A549 (cell line): ENCODE results near the gene ADARB1. TPM values are rescaled to one million over a fixed set of nuclear protein-coding genes. Genes with fewer than 3 reads are reported as not detected.

Source experiments
- ATAC-seq, 2 experiments: fragments of 200-7000 bp in 1 of 2; fragments of >200 bp in 1 of 2; cut with Nextera tagmentation in 1 of 2; cut with Tn5 transposase in 1 of 2; 3 replicates each; pipeline versions ENCODE4 v1.8.0 to v1.9.1; 2018 to 2020; ENCODE audit warnings: mild to moderate bottlenecking in 1 of 2, moderate library complexity in 1 of 2
- CTCF ChIA-PET: fragments of 300-600 bp; sonication (Branson Sonifier 250); formaldehyde crosslinking; extraction: SDS; loops from one replicate; lab custom pipeline; 2021; ENCODE audit warnings: antibody characterized with exemption, inconsistent platforms; lab: Yijun Ruan, JAX
- POLR2A ChIA-PET: fragments of 350-600 bp; formaldehyde crosslinking; extraction: SDS; loops from one replicate; lab custom pipeline; 2021; ENCODE audit warnings: antibody characterized with exemption, inconsistent platforms; lab: Yijun Ruan, JAX
- DNase-seq, 2 experiments: peaks; one replicate each; pipeline versions ENCODE4 v3.0.0 to v3.0.0-alpha.2; 2011 to 2016; ENCODE audit warnings: low read depth in 1 of 2, low spot score in 1 of 2
- FAIRE-seq: peaks from 2 replicates; lab custom pipeline; 2011; peaks lifted over from hg19 to GRCh38; lab: Jason Lieb, UNC
- H3K27ac ChIP-seq, 2 experiments: fragments of >200 bp; sonication (Bioruptor Twin); formaldehyde crosslinking; 3 replicates each; pipeline ENCODE4 v1.5.1; 2016 to 2017
- H3K4me1 ChIP-seq: fragments of >200 bp; sonication (Bioruptor Twin); formaldehyde crosslinking; 3 replicates; pipeline ENCODE4 v1.6.1; 2016
- H3K4me2 ChIP-seq: fragments of >200 bp; sonication (Bioruptor Twin); formaldehyde crosslinking; 3 replicates; pipeline ENCODE4 v1.6.1; 2016
- H3K4me3 ChIP-seq: fragments of >200 bp; sonication (Bioruptor Twin); formaldehyde crosslinking; 3 replicates; pipeline ENCODE4 v1.5.1; 2016
- H3K9me3 ChIP-seq: fragments of >200 bp; sonication (Bioruptor Twin); formaldehyde crosslinking; 3 replicates; pipeline ENCODE4 v1.6.1; 2016
- BCL3 ChIP-seq: fragments of >200 bp; sonication (Bioruptor Twin); formaldehyde crosslinking; IDR thresholded peaks from 3 replicates; pipeline ENCODE4 v1.6.1; 2016
- CBX2 ChIP-seq: fragments of 200-600 bp; sonication (generic); IDR thresholded peaks from 2 replicates; pipeline ENCODE4 v1.6.1; 2016; ENCODE audit warnings: low read depth, mild to moderate bottlenecking, borderline replicate concordance
- CBX8 ChIP-seq: fragments of 200-600 bp; sonication (generic); IDR thresholded peaks from 2 replicates; pipeline ENCODE4 v1.6.1; 2016
- EHF ChIP-seq: fragments of 250-450 bp; sonication (Bioruptor Pico); IDR thresholded peaks from 2 replicates; pipeline ENCODE4 v1.5.0; 2020; ENCODE audit warnings: mild to moderate bottlenecking
- EHMT2 ChIP-seq: fragments of 200-600 bp; sonication (generic); IDR thresholded peaks from 2 replicates; pipeline ENCODE4 v1.6.1; 2016; ENCODE audit warnings: antibody characterized with exemption, low read depth, mild to moderate bottlenecking, moderate library complexity
- EP300 ChIP-seq, 2 experiments: fragments of >200 bp; sonication (Bioruptor Twin); formaldehyde crosslinking; IDR thresholded peaks; 2 replicates in 1 of 2; 3 replicates in 1 of 2; pipeline ENCODE4 v1.6.1; 2016 to 2017
- ESRRA ChIP-seq: fragments of 150-350 bp; IDR thresholded peaks from 2 replicates; pipeline ENCODE4 v1.6.1; 2014; ENCODE audit warnings: mild to moderate bottlenecking, low read length, borderline replicate concordance
- FOSB ChIP-seq: fragments of 250-450 bp; sonication (Bioruptor Pico); IDR thresholded peaks from 2 replicates; pipeline ENCODE4 v1.5.0; 2020; ENCODE audit warnings: mild to moderate bottlenecking, moderate library complexity
- FOXS1 ChIP-seq: fragments of 250-450 bp; sonication (Bioruptor Pico); IDR thresholded peaks from 2 replicates; pipeline ENCODE4 v1.5.0; 2020; ENCODE audit warnings: mild to moderate bottlenecking, moderate library complexity
- GATA3 ChIP-seq: IDR thresholded peaks from 2 replicates; pipeline ENCODE4 v1.6.1; 2012; ENCODE audit warnings: borderline replicate concordance
- HDAC2 ChIP-seq: fragments of 200-600 bp; sonication (generic); IDR thresholded peaks from 2 replicates; pipeline ENCODE4 v1.6.1; 2016
- HOXA7 ChIP-seq: fragments of 250-450 bp; sonication (Bioruptor Pico); IDR thresholded peaks from 2 replicates; pipeline ENCODE4 v1.5.0; 2020; ENCODE audit warnings: mild to moderate bottlenecking, moderate library complexity
- HOXB13 ChIP-seq: fragments of 250-450 bp; sonication (Bioruptor Pico); IDR thresholded peaks from 2 replicates; pipeline ENCODE4 v1.5.0; 2020; ENCODE audit warnings: low read depth, mild to moderate bottlenecking, moderate library complexity
- HOXB5 ChIP-seq: fragments of 250-450 bp; sonication (Bioruptor Pico); IDR thresholded peaks from 2 replicates; pipeline ENCODE4 v1.5.0; 2020; ENCODE audit warnings: mild to moderate bottlenecking, moderate library complexity
- JUNB ChIP-seq: fragments of >200 bp; sonication (Bioruptor Twin); formaldehyde crosslinking; IDR thresholded peaks from 2 replicates; pipeline ENCODE4 v1.6.1; 2016
- MAFK ChIP-seq: fragments of 450-650 bp; IDR thresholded peaks from 2 replicates; pipeline ENCODE4 v1.6.1; 2014; ENCODE audit not compliant: partially characterized antibody
- MAZ ChIP-seq: fragments of 150-350 bp; IDR thresholded peaks from 2 replicates; pipeline ENCODE4 v1.6.1; 2014; ENCODE audit warnings: antibody characterized with exemption, low read depth, low read length, borderline replicate concordance
- MYC ChIP-seq: IDR thresholded peaks from 2 replicates; pipeline ENCODE4 v1.6.1; 2012; ENCODE audit warnings: mild to moderate bottlenecking, inconsistent platforms, low read length, improper control_type of control experiment, borderline replicate concordance
- NFE2L2 ChIP-seq: fragments of 150-350 bp; conservative IDR thresholded peaks from 2 replicates; pipeline ENCODE4 v1.6.1; 2014; ENCODE audit warnings: low read length
- POLR2A ChIP-seq: IDR thresholded peaks from 2 replicates; pipeline ENCODE4 v1.6.1; 2012; ENCODE audit warnings: mild to moderate bottlenecking, low read length
- POLR2AphosphoS2 ChIP-seq: conservative IDR thresholded peaks from 2 replicates; pipeline ENCODE4 v1.6.1; 2012; ENCODE audit warnings: low read length, improper control_type of control experiment, inconsistent platforms
- RARB ChIP-seq: fragments of 250-450 bp; sonication (Bioruptor Pico); IDR thresholded peaks from 2 replicates; pipeline ENCODE4 v1.8.0; 2021; ENCODE audit warnings: mild to moderate bottlenecking, moderate library complexity
- RCOR1 ChIP-seq: fragments of 150-350 bp; IDR thresholded peaks from 2 replicates; pipeline ENCODE4 v1.6.1; 2014; ENCODE audit warnings: antibody characterized with exemption, low read length, low read depth
- TFCP2L1 ChIP-seq: fragments of 250-450 bp; sonication (Bioruptor Pico); IDR thresholded peaks from 2 replicates; pipeline ENCODE4 v1.5.0; 2021; ENCODE audit warnings: mild to moderate bottlenecking
- WGBS: methylation state at CpG from one replicate; pipeline ENCODE4 v1.1.6; 2017; ENCODE audit errors: missing lambda C conversion rate; 5-methylcytosine and 5-hydroxymethylcytosine counted together
- polyA plus RNA-seq, 4 experiments: library from polyadenylated mRNA; depleted of rRNA in 3 of 4; stranded (reverse); fragments of >200 nt; fragmentation: RNase III in 1 of 4; extraction: RNeasy Plus Mini Kit Qiagen cat#74134 plus additional on column Dnase treatment in 1 of 4; gene quantifications; 2 replicates in 3 of 4; 3 replicates in 1 of 4; pipeline ENCODE4 v1.2.3, GENCODE V29; 2011 to 2017
- TF ChIP-seq, protein P1 (sequence below): fragments of 250-450 bp; sonication (Bioruptor Pico); IDR thresholded peaks from 2 replicates; pipeline ENCODE4 v1.5.0; 2021; ENCODE audit warnings: mild to moderate bottlenecking, moderate library complexity, borderline replicate concordance
- TF ChIP-seq, protein P2 (sequence below): IDR thresholded peaks from 2 replicates; pipeline ENCODE4 v1.6.1; 2012

The ADARB1 gene
- polyA plus RNA-seq, 2 of the 4 experiments (the other 2 are of a cell fraction): 3.2 to 5.7 TPM

- WGBS: 100% methylated on average over 1 of the region's 3 CpGs
- POLR2A ChIA-PET: no interaction called here
- H3K27ac ChIP-seq: no peak overlapping the region
- CTCF ChIA-PET: interaction anchor here (0.6 to 9.8 kb wide), 3 partner anchors 33 to 186 kb away, joined by 3 to 224 read pairs (median 4); no protein-coding TSS in a partner anchor
- no peaks in the 10 kb centered on the region for H3K9me3 ChIP-seq
- peaks cover 4% of the 10 kb centered on the region; the same call in 2 of the 3 replicates for H3K4me1 ChIP-seq
- no peak overlapping the region for H3K4me2 ChIP-seq
- no peak overlapping the region for H3K4me3 ChIP-seq
- no peak for TF ChIP-seq MYC
- no peak for TF ChIP-seq TFCP2L1
- TF ChIP-seq JUNB: no peak
- TF ChIP-seq EHMT2: no peak
- no peak for TF ChIP-seq EHF (CRISPR knock-in tag)
- TF ChIP-seq, protein P1, sequence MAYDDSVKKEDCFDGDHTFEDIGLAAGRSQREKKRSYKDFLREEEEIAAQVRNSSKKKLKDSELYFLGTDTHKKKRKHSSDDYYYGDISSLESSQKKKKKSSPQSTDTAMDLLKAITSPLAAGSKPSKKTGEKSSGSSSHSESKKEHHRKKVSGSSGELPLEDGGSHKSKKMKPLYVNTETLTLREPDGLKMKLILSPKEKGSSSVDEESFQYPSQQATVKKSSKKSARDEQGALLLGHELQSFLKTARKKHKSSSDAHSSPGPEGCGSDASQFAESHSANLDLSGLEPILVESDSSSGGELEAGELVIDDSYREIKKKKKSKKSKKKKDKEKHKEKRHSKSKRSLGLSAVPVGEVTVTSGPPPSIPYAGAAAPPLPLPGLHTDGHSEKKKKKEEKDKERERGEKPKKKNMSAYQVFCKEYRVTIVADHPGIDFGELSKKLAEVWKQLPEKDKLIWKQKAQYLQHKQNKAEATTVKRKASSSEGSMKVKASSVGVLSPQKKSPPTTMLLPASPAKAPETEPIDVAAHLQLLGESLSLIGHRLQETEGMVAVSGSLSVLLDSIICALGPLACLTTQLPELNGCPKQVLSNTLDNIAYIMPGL: no peak
- TF ChIP-seq HOXA7 (CRISPR knock-in tag): no peak
- no peak for TF ChIP-seq POLR2AphosphoS2
- TF ChIP-seq MAZ: no peak
- no peak for TF ChIP-seq FOXS1
- no peak for TF ChIP-seq BCL3
- TF ChIP-seq CBX8: no peak
- no peak for TF ChIP-seq HOXB13 (CRISPR knock-in tag)
- no peak for TF ChIP-seq CBX2
- TF ChIP-seq, protein P2, sequence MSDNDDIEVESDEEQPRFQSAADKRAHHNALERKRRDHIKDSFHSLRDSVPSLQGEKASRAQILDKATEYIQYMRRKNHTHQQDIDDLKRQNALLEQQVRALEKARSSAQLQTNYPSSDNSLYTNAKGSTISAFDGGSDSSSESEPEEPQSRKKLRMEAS: no peak
- no peak for TF ChIP-seq NFE2L2
- FAIRE-seq (no peak), DNase-seq (no peak), ATAC-seq (no peak)
Measured at GRCh38 chr21:45135122-45135521, 60.7 kb downstream of the ADARB1 start.

DNA sequence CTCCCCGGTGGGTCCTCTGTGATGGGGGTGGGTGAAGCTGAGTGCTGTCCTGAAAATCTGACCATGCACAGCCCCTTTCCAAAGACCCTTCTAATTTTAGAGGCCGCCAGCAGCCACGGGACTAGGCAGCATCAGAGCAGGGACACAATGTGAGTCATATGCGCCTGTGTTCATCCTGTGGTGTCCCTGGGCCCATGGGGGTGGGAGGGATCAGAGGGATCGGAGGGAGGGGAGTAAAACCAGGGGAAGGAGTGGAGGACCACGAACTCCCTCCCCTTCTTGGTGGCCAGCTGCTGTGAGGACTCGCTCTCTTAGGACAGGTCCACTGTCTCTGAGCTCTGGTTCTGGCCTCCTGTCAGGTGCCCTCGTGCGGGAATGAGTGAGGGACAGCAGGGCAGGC is 61.5 kb downstream of the ADARB1 start:
- 0 out of 3 replicates have a peak, but pooled peaks cover 6% of the 10 kb centered on the region for H3K4me1 ChIP-seq
- no peak for TF ChIP-seq GATA3
- no peak for TF ChIP-seq MAFK
- no peak for TF ChIP-seq EP300 (IDR thresholded peaks at IDR 0.05)
- TF ChIP-seq POLR2A: no peak
- TF ChIP-seq JUNB: no peak
- TF ChIP-seq HOXB5 (CRISPR knock-in tag): no peak
- no peak for TF ChIP-seq RARB (CRISPR knock-in tag)
- DNase-seq (no peak), ATAC-seq (no peak), FAIRE-seq (no peak)
- ChIA-PET POLR2A (no interaction called here), CTCF (interaction anchor here (1.3 to 9.8 kb wide), 13 partner anchors 7 to 709 kb away, joined by 3 to 224 read pairs (median 16); no protein-coding TSS in a partner anchor)
- no peak overlapping the region for H3K27ac ChIP-seq
- no peak overlapping the region for H3K4me2 ChIP-seq
- WGBS: 76% methylated on average over 7 of the region's 9 CpGs
- H3K9me3 ChIP-seq: no peaks in the 10 kb centered on the region
- no peak overlapping the region for H3K4me3 ChIP-seq

DNA sequence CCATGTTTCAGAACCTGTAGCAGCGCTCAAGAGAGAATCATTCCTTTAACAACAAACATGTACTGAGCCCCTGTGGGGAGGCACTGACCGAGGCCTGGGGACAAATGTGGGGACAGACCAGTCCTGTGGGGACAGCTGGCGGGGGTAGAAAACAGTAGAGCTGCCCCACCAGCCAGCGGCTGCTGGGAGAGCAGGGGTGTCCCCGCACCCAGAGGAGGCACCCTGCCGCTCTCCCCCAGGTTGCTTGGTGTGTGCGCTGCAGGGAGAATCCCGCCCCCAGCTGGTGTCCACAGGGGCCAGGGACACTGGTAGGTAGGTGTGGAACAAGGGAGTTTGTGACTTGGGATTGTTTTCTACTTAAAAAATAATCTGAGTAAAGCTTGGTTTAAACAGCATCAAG is 62.1 kb downstream of the ADARB1 start:
- ChIA-PET CTCF (interaction anchor here (0.7 to 9.8 kb wide), 38 partner anchors 7 to 709 kb away, joined by 3 to 224 read pairs (median 5); no protein-coding TSS in a partner anchor), POLR2A (interaction anchor here (0.9 kb wide), 1 partner anchor 196 kb away, joined by 3 read pairs; no protein-coding TSS in a partner anchor)
- H3K27ac ChIP-seq: peak overlapping the region in 1 of 2 experiments; percentile 36; a peak in 1 of 6 replicates
- 0 out of 3 replicates have a peak, but pooled peaks cover 6% of the 10 kb centered on the region for H3K4me1 ChIP-seq
- 53% methylated on average over 3 of the region's 8 CpGs for WGBS
- H3K4me2 ChIP-seq: no peak overlapping the region
- no peak overlapping the region for H3K4me3 ChIP-seq
- H3K9me3 ChIP-seq: no peaks in the 10 kb centered on the region
- FAIRE-seq (no peak), DNase-seq (no peak), ATAC-seq (no peak)
- TF ChIP-seq HDAC2 (no peak), FOSB (CRISPR knock-in tag) (no peak), RCOR1 (no peak), POLR2AphosphoS2 (no peak), ESRRA (no peak), GATA3 (no peak)
